ENCODE data around the gene CAP2. TPM values are rescaled to one million over a fixed set of nuclear protein-coding genes. Genes with fewer than 3 reads are reported as not detected.

Gene CAP2
- 1.2 and 7.5 TPM in 2 replicates for total RNA-seq

GRCh38 chr6:17392978-17393891, at the start of gene CAP2:
Gene CAP2 (plus strand): TSS chr6:17393595. CDS start chr6:17421556, 27,961 bp downstream.

GRCh38 chr6:17599877-17600526, 206.6 kb downstream of the CAP2 start, which contains the start of gene FAM8A1:
Gene FAM8A1 (plus strand): TSS chr6:17600302. CDS start chr6:17600410, 108 bp downstream.

Other genes with a start within 250 kb of the CAP2 start
- 5.6 and 6.1 TPM in 2 replicates for gene RBM24, start 112.2 kb upstream of the CAP2 start, total RNA-seq
- gene FAM8A1, start 206.7 kb downstream of the CAP2 start, total RNA-seq: 15.3 and 38.7 TPM in 2 replicates